Adrenal gland (tissue), 5 donors: ENCODE results near the gene PTGIS.

Experiments used
- POLR2A ChIP-seq, 2 donors: fragments of 450-650 bp; IDR thresholded peaks; one replicate each; pipeline ENCODE4 v1.6.1; 2017; ENCODE audit warnings: antibody characterized with exemption in 2 of 2, mild to moderate bottlenecking in 2 of 2, moderate library complexity in 1 of 2
- TF ChIP-seq, protein P1 (sequence below), 6 experiments: fragments of 450-650 bp in 4 of 6; fragments of 200-600 bp in 2 of 6; sonication (generic) in 1 of 6; IDR thresholded peaks; 1 replicate in 5 of 6; 2 replicates in 1 of 6; pipeline versions ENCODE4 v1.5.1 to v1.8.0; 2016 to 2021; ENCODE audit warnings: antibody characterized with exemption in 6 of 6, mild to moderate bottlenecking in 2 of 6, moderate library complexity in 1 of 6
- donor health status: DM: no; HTN: no; CAD: no.

- TF ChIP-seq POLR2A (IDR thresholded peaks at IDR 0.05): no peak
- TF ChIP-seq, protein P1, sequence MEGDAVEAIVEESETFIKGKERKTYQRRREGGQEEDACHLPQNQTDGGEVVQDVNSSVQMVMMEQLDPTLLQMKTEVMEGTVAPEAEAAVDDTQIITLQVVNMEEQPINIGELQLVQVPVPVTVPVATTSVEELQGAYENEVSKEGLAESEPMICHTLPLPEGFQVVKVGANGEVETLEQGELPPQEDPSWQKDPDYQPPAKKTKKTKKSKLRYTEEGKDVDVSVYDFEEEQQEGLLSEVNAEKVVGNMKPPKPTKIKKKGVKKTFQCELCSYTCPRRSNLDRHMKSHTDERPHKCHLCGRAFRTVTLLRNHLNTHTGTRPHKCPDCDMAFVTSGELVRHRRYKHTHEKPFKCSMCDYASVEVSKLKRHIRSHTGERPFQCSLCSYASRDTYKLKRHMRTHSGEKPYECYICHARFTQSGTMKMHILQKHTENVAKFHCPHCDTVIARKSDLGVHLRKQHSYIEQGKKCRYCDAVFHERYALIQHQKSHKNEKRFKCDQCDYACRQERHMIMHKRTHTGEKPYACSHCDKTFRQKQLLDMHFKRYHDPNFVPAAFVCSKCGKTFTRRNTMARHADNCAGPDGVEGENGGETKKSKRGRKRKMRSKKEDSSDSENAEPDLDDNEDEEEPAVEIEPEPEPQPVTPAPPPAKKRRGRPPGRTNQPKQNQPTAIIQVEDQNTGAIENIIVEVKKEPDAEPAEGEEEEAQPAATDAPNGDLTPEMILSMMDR (IDR thresholded peaks at IDR 0.05): no peak
These were observed 110.5 kb downstream of the PTGIS start for GRCh38 chr20:49457444-49457843.
